Type B pancreatic cell (in vitro differentiated cells): Measurements from ENCODE around the gene TBC1D32. TPM values are rescaled to one million over a fixed set of nuclear protein-coding genes. Genes with fewer than 3 reads are reported as not detected.

ENCODE experiments used
- DNase-seq: peaks from one replicate; pipeline ENCODE4 v3.0.0; 2021; ENCODE audit warnings: mixed read lengths; ENCODE audit not compliant: unreplicated experiment; ENCODE audit errors: extremely low spot score
- H3K27ac Mint-ChIP-seq: 2 replicates; pipeline ENCODE4 v1.8.0; 2021; ENCODE audit warnings: mild to moderate bottlenecking, mixed read lengths
- H3K27me3 Mint-ChIP-seq: 2 replicates; pipeline ENCODE4 v1.8.0; 2021; ENCODE audit warnings: mixed read lengths
- H3K36me3 Mint-ChIP-seq: 2 replicates; pipeline ENCODE4 v1.8.0; 2021; ENCODE audit warnings: mixed read lengths
- H3K4me1 Mint-ChIP-seq: one replicate; pipeline ENCODE4 v1.8.0; 2021; ENCODE audit warnings: mixed read lengths; ENCODE audit not compliant: unreplicated experiment
- H3K4me3 Mint-ChIP-seq: 2 replicates; pipeline ENCODE4 v1.8.0; 2021; ENCODE audit warnings: mild to moderate bottlenecking, mixed read lengths
- H3K9me3 Mint-ChIP-seq: 2 replicates; pipeline ENCODE4 v1.8.0; 2021; ENCODE audit warnings: mixed read lengths
- CTCF ChIP-seq: fragments of 200-600 bp; sonication (generic); conservative IDR thresholded peaks from 2 replicates; pipeline ENCODE4 v1.5.0; 2021; ENCODE audit warnings: antibody characterized with exemption, mild to moderate bottlenecking
- total RNA-seq: library from RNA; stranded (reverse); gene quantifications from 2 replicates; pipeline ENCODE4 v1.2.1, GENCODE V29; 2021; ENCODE audit warnings: low replicate concordance

The TBC1D32 gene
- total RNA-seq, 1 donor from 2014 or later: 12.4 TPM

- Mint-ChIP-seq H3K27ac (no peak overlapping the region), H3K4me3 (no peak overlapping the region), H3K9me3 (no peaks in the 10 kb centered on the region), H3K36me3 (peaks cover 5% of the 10 kb centered on the region), H3K4me1 (no peaks in the 10 kb centered on the region), H3K27me3 (no peaks in the 10 kb centered on the region)
- no peak for DNase-seq
- no peak for TF ChIP-seq CTCF
Measured at GRCh38 chr6:121142093-121142492, 192.2 kb downstream of the TBC1D32 start.

GRCh38 chr6:121135425-121135824 lies 198.9 kb downstream of the TBC1D32 start:
- TF ChIP-seq CTCF: no peak
- H3K36me3 Mint-ChIP-seq: no peaks in the 10 kb centered on the region
- H3K27ac Mint-ChIP-seq: no peak overlapping the region
- H3K9me3 Mint-ChIP-seq: no peaks in the 10 kb centered on the region
- peaks cover 3% of the 10 kb centered on the region for H3K4me1 Mint-ChIP-seq
- no peak for DNase-seq
- H3K27me3 Mint-ChIP-seq: no peaks in the 10 kb centered on the region
- no peak overlapping the region for H3K4me3 Mint-ChIP-seq

- no peak for TF ChIP-seq CTCF
- DNase-seq: no peak
- no peak overlapping the region for H3K4me3 Mint-ChIP-seq
- no peaks in the 10 kb centered on the region for H3K27me3 Mint-ChIP-seq
- no peaks in the 10 kb centered on the region for H3K36me3 Mint-ChIP-seq
- no peak overlapping the region for H3K27ac Mint-ChIP-seq
- no peaks in the 10 kb centered on the region for H3K9me3 Mint-ChIP-seq
- peaks cover 3% of the 10 kb centered on the region for H3K4me1 Mint-ChIP-seq
Measured at GRCh38 chr6:121134922-121135321, 199.4 kb downstream of the TBC1D32 start.

GRCh38 chr6:121124600-121124999 lies 209.7 kb downstream of the TBC1D32 start:
- H3K27ac Mint-ChIP-seq: no peak overlapping the region
- no peak for DNase-seq
- H3K27me3 Mint-ChIP-seq: no peaks in the 10 kb centered on the region
- no peak for TF ChIP-seq CTCF
- H3K9me3 Mint-ChIP-seq: peaks cover 13% of the 10 kb centered on the region
- peaks cover 19% of the 10 kb centered on the region for H3K36me3 Mint-ChIP-seq
- H3K4me1 Mint-ChIP-seq: no peaks in the 10 kb centered on the region
- H3K4me3 Mint-ChIP-seq: no peak overlapping the region

- TF ChIP-seq CTCF: no peak
- Mint-ChIP-seq H3K4me1 (no peaks in the 10 kb centered on the region), H3K27me3 (no peaks in the 10 kb centered on the region), H3K36me3 (no peaks in the 10 kb centered on the region), H3K9me3 (no peaks in the 10 kb centered on the region), H3K27ac (no peak overlapping the region), H3K4me3 (no peak overlapping the region)
- no peak for DNase-seq
Measured at GRCh38 chr6:121112356-121112755, 221.9 kb downstream of the TBC1D32 start.

- no peaks in the 10 kb centered on the region for H3K36me3 Mint-ChIP-seq
- no peaks in the 10 kb centered on the region for H3K4me1 Mint-ChIP-seq
Measured at GRCh38 chr6:121110733-121111132, 223.5 kb downstream of the TBC1D32 start.

More at GRCh38 chr6:121110733-121111132, 223.5 kb downstream of the TBC1D32 start:
- DNase-seq: no peak
- Mint-ChIP-seq H3K9me3 (no peaks in the 10 kb centered on the region), H3K27me3 (no peaks in the 10 kb centered on the region), H3K4me3 (no peak overlapping the region), H3K27ac (no peak overlapping the region)
- TF ChIP-seq CTCF: no peak
